HepG2 (cell line): Measurements from ENCODE around the gene CSNK2A1. TPM values are rescaled to one million over a fixed set of nuclear protein-coding genes. Genes with fewer than 3 reads are reported as not detected.
A peak's percentile ranks its signal among the peaks of the same experiment; 100 is the strongest.

Experiments used
- ATF5 ChIP-seq: sonication (generic); formaldehyde crosslinking; IDR thresholded peaks from 2 replicates; pipeline ENCODE4 v1.4.0; 2020; ENCODE audit warnings: mild to moderate bottlenecking, low read depth, missing genetic modification reagents
- CEBPB ChIP-seq: IDR thresholded peaks from 2 replicates; pipeline ENCODE4 v1.6.1; 2011; ENCODE audit warnings: low read depth, low read length, improper control_type of control experiment, borderline replicate concordance
- E2F1 ChIP-seq: sonication (generic); formaldehyde crosslinking; IDR thresholded peaks from 2 replicates; pipeline ENCODE4 v1.5.0; 2020; ENCODE audit warnings: missing genetic modification reagents
- GABPA ChIP-seq, 2 experiments: IDR thresholded peaks; 2 replicates each; pipeline ENCODE4 v1.6.1; 2011 to 2016; ENCODE audit warnings: low read depth in 2 of 2, low read length in 1 of 2, missing biosample characterization in 1 of 2, missing genetic modification characterization in 1 of 2
- MAFK ChIP-seq, 2 experiments: IDR thresholded peaks in 1 of 2; conservative IDR thresholded peaks in 1 of 2; 2 replicates each; pipeline ENCODE4 v1.6.1; 2011; ENCODE audit warnings: improper control_type of control experiment in 2 of 2, low read length in 2 of 2
- MTA1 ChIP-seq: sonication (generic); formaldehyde crosslinking; IDR thresholded peaks from 2 replicates; pipeline ENCODE4 v1.4.0; 2020; ENCODE audit warnings: missing genetic modification reagents, mild to moderate bottlenecking, borderline replicate concordance
- SKI ChIP-seq: fragments of 450-650 bp; IDR thresholded peaks from one replicate; pipeline ENCODE4 v1.6.1; 2018; ENCODE audit warnings: mild to moderate bottlenecking; ENCODE audit not compliant: partially characterized antibody
- TCF7 ChIP-seq: sonication (generic); IDR thresholded peaks from 2 replicates; pipeline ENCODE4 v1.6.1; 2016; ENCODE audit warnings: antibody characterized with exemption, low read depth
- ZBTB21 ChIP-seq: sonication (generic); formaldehyde crosslinking; IDR thresholded peaks from 2 replicates; pipeline ENCODE4 v1.4.0; 2020; ENCODE audit warnings: missing genetic modification reagents
- ZBTB3 ChIP-seq: sonication (generic); formaldehyde crosslinking; IDR thresholded peaks from 2 replicates; pipeline ENCODE4 v1.4.0; 2020; ENCODE audit warnings: low read depth, mild to moderate bottlenecking, moderate library complexity, missing genetic modification reagents, borderline replicate concordance
- ZHX2 ChIP-seq, 2 experiments: sonication (generic) in 1 of 2; formaldehyde crosslinking in 1 of 2; IDR thresholded peaks; 2 replicates each; pipeline versions ENCODE4 v1.6.1 to v1.9.0; 2014 to 2022; ENCODE audit warnings: antibody characterized with exemption in 1 of 2, borderline replicate concordance in 1 of 2, inconsistent platforms in 1 of 2, low read depth in 1 of 2, missing genetic modification reagents in 1 of 2
- ZNF12 ChIP-seq: sonication (generic); formaldehyde crosslinking; IDR thresholded peaks from 2 replicates; pipeline ENCODE4 v1.5.0; 2020; ENCODE audit warnings: missing genetic modification reagents
- ZNF784 ChIP-seq: sonication (generic); formaldehyde crosslinking; IDR thresholded peaks from 2 replicates; pipeline ENCODE4 v1.5.1; 2020; ENCODE audit warnings: missing genetic modification reagents, mild to moderate bottlenecking, borderline replicate concordance
- ZSCAN25 ChIP-seq: sonication (generic); formaldehyde crosslinking; IDR thresholded peaks from 2 replicates; pipeline ENCODE4 v1.8.0; 2022; ENCODE audit warnings: mild to moderate bottlenecking, missing genetic modification reagents
- ZSCAN31 ChIP-seq: sonication (generic); formaldehyde crosslinking; IDR thresholded peaks from 2 replicates; pipeline ENCODE4 v1.5.0; 2020; ENCODE audit warnings: low read depth, mild to moderate bottlenecking, missing genetic modification reagents
- ZSCAN5A ChIP-seq: sonication (generic); formaldehyde crosslinking; IDR thresholded peaks from 2 replicates; pipeline ENCODE4 v1.8.0; 2022; ENCODE audit warnings: mild to moderate bottlenecking, missing genetic modification reagents, borderline replicate concordance
- polyA plus RNA-seq, 8 experiments: library from polyadenylated mRNA; depleted of rRNA in 3 of 8; stranded (reverse) in 7 of 8; unstranded in 1 of 8; fragments of >200 nt; fragmentation: Illumina TruSeq in 4 of 8; extraction: Trizol in 4 of 8; gene quantifications; 2 replicates each; pipeline versions ENCODE4 v1.2.1 to v1.2.3, GENCODE V29; 2011 to 2016; ENCODE audit warnings: low read depth in 4 of 8, missing spikeins in 1 of 8, mixed read lengths in 1 of 8; ENCODE audit not compliant: insufficient read depth in 1 of 8
- total RNA-seq, 5 experiments: library from RNA; depleted of rRNA; stranded (reverse); fragments of >200 nt; fragmentation: Illumina TruSeq; extraction: Trizol; gene quantifications; 2 replicates each; pipeline ENCODE4 v1.2.3, GENCODE V29; 2016; ENCODE audit warnings: low read depth in 1 of 5

Gene CSNK2A1
- total and polyA plus RNA-seq, 2 of the 13 experiments (the other 11 are each of a cell fraction or from before 2014, with no cell fraction given), result 153 to 231 TPM

- TF ChIP-seq ZHX2 (IDR thresholded peaks at IDR 0.05; ENCODE audit: low read depth) (peak; percentile 97), ZHX2 (CRISPR knock-in tag; IDR thresholded peaks at IDR 0.05; ENCODE audit: borderline replicate concordance) (peak; percentile 48; the same call in 1 of the 2 replicates), CEBPB (no peak), TCF7 (no peak), ZSCAN5A (CRISPR knock-in tag) (peak; percentile 94), ATF5 (CRISPR knock-in tag) (peak; percentile 94; the same call in 1 of the 2 replicates), ZSCAN31 (peak; percentile 99), MTA1 (CRISPR knock-in tag) (peak; percentile 81; the same call in 1 of the 2 replicates), ZBTB3 (CRISPR knock-in tag) (peak; percentile 77; the same call in 1 of the 2 replicates), MAFK (conservative IDR thresholded peaks at IDR 0.05 in 1 of 2, IDR thresholded peaks at IDR 0.05 in 1 of 2; ENCODE audit: low read length in 2 of 2) (no peak), ZSCAN25 (peak; percentile 74; the same call in 1 of the 2 replicates), ZBTB21 (CRISPR knock-in tag) (0 out of 2 replicates have a peak, but pooled peaks have one; percentile 17), GABPA (IDR thresholded peaks at IDR 0.05; ENCODE audit: low read depth, low read length) (peak; percentile 95), GABPA (CRISPR knock-in tag; IDR thresholded peaks at IDR 0.05; ENCODE audit: low read depth) (peak; percentile 100), ZNF784 (CRISPR knock-in tag) (peak; percentile 86; the same call in 1 of the 2 replicates), SKI (peak; percentile 74), E2F1 (no peak), ZNF12 (CRISPR knock-in tag) (no peak)
Observed at GRCh38 chr20:543369-544152, at the start of gene CSNK2A1 (continued).
